ENCODE results near the gene GLI3. TPM values are rescaled to one million over a fixed set of nuclear protein-coding genes. Genes with fewer than 3 reads are reported as not detected.

GLI3 gene
- polyA plus RNA-seq, 1 of the 3 experiments (the other 2 are of a cell fraction): 0.08 TPM

DNA sequence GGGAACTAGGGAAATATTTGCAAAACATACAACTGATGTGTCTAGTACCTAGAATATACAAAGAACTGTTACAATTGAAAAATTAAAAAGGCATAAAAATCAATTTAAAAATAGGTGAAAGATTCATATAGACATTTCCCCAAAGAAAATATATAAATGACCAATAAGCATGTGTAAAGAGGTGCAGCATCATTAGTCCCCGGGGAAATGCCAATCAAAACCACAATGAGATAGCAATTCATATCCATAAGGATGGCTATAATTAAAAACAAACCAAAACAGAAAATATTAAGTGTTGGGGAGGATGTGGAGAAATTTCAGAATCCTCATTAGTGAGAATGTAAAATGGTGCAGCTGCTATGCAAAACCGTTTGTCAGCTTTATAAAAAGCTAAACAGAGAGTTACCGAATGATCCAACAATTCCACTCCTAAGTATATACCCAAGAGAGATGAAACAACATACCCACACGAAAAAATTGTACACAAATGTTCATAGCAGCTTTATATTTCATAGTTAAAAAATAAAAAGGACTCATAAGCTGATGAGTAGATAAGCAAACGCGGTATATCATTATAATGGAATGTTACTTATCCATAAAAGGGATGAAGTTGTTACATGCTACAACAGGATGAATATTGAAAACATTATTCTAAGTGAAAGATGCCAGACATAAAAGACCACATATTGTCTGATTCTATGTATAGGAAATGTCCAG is 324.0 kb downstream of the GLI3 start (continued):
- TF ChIP-seq GABPA (IDR thresholded peaks at IDR 0.05; ENCODE audit: low read depth) (no peak), MEF2A (IDR thresholded peaks at IDR 0.05; ENCODE audit: borderline replicate concordance, low read depth) (peak; percentile 62), REST (IDR thresholded peaks at IDR 0.05; ENCODE audit: low read depth, low read length) (no peak), RCOR1 (IDR thresholded peaks at IDR 0.05; ENCODE audit: low read length) (no peak), RFX5 (IDR thresholded peaks at IDR 0.05; ENCODE audit: low read length) (peak; percentile 83), TAF1 (IDR thresholded peaks at IDR 0.05; ENCODE audit: borderline replicate concordance, low read depth, low read length) (no peak)
- TF ChIP-seq, protein P1, sequence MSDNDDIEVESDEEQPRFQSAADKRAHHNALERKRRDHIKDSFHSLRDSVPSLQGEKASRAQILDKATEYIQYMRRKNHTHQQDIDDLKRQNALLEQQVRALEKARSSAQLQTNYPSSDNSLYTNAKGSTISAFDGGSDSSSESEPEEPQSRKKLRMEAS (IDR thresholded peaks at IDR 0.05; ENCODE audit: low read depth): no peak

DNA sequence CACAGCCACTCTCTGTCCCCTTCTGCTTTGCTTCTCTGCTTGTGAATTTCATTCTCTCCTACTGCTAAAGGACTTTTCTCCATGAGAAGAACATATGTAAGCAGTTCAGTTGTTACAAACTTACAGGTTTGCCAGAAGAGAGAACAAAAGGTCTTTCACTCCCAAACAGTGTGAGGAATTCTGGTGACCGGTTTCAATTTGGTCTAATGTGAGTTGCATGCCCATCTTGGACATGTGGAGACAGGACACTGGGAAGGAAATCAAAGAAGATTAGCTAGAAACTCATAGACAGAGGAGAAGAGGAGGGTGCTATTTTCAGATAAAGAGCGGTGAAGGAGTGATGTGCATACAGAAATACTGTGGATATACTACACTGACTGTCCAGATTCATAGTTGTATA is 324.6 kb downstream of the GLI3 start:
- CTCF ChIA-PET: interaction anchor here (3.3 kb wide), 1 partner anchor 29 kb away, joined by 20 read pairs; no protein-coding TSS in a partner anchor
- H3K4me1 ChIP-seq (ENCODE audit: control insufficient read depth in 1 of 2, insufficient read depth in 2 of 2, low read depth in 1 of 2, low read length in 1 of 2): peaks cover 4 to 47% of the 10 kb centered on the region in 2 experiments; a peak in 3 of 4 replicates

More for the DNA sequence above, 324.6 kb downstream of the GLI3 start:
- Histone ChIP-seq H3K27me3 (ENCODE audit: insufficient read depth) (no peaks in the 10 kb centered on the region), H3K36me3 (replicated peaks in 1 of 2; ENCODE audit: control insufficient read depth in 1 of 2, insufficient read depth in 2 of 2, low read length in 1 of 2) (no peaks in the 10 kb centered on the region), H3F3A (replicated peaks; ENCODE audit: insufficient read depth) (peaks cover 65% of the 10 kb centered on the region), H3K4me3 (ENCODE audit: low read depth in 2 of 2, low read length in 1 of 2) (no peak overlapping the region), H4K20me1 (ENCODE audit: insufficient read depth) (no peaks in the 10 kb centered on the region), H3K9me2 (no peaks in the 10 kb centered on the region), H3K27ac (ENCODE audit: low read depth in 2 of 2, low read length in 1 of 2) (peak overlapping the region; percentile 80 to 98; a peak in 3 of 4 replicates), H2AFZ (ENCODE audit: low read depth) (peak overlapping the region; percentile 75), H3K79me2 (ENCODE audit: insufficient read depth) (no peaks in the 10 kb centered on the region), H3K9ac (peak overlapping the region; percentile 72), H3K9me3 (no peaks in the 10 kb centered on the region), H3K4me2 (peak overlapping the region; percentile 60)
- WGBS (ENCODE audit: low lambda C conversion rate): 21% methylated on average over 2 of the region's 2 CpGs
- POLR2A ChIA-PET: no interaction called here
- no peak for DNase-seq
- TF ChIP-seq, protein P2, sequence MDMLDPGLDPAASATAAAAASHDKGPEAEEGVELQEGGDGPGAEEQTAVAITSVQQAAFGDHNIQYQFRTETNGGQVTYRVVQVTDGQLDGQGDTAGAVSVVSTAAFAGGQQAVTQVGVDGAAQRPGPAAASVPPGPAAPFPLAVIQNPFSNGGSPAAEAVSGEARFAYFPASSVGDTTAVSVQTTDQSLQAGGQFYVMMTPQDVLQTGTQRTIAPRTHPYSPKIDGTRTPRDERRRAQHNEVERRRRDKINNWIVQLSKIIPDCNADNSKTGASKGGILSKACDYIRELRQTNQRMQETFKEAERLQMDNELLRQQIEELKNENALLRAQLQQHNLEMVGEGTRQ (IDR thresholded peaks at IDR 0.05; ENCODE audit: borderline replicate concordance, low read depth, low read length): no peak
- TF ChIP-seq FOSL2 (IDR thresholded peaks at IDR 0.05; ENCODE audit: borderline replicate concordance, low read depth) (no peak), TCF12 (IDR thresholded peaks at IDR 0.05) (no peak), PBX3 (IDR thresholded peaks at IDR 0.05) (no peak), GABPA (IDR thresholded peaks at IDR 0.05; ENCODE audit: low read depth) (no peak), ELF1 (IDR thresholded peaks at IDR 0.05) (no peak), FOXM1 (IDR thresholded peaks at IDR 0.05; ENCODE audit: low read depth) (no peak)

Data from SK-N-SH (cell line).